ENCODE measurements around the gene TMPRSS3.
"Not testable (repeated sequence)": the region's sequence is repeated elsewhere in the genome, so short reads cannot be mapped to it uniquely, and the experiment has no call there.

Gene TMPRSS3

GRCh38 chr21:42427809-42428419 lies 32.1 kb upstream of the TMPRSS3 start:
- DNase-seq (ENCODE audit: low spot score) = peak; percentile 28

GRCh38 chr21:42426876-42427480 lies 31.1 kb upstream of the TMPRSS3 start:
- no peak for DNase-seq (ENCODE audit: low spot score)

- DNase-seq (ENCODE audit: low spot score) = no peak
Measured at GRCh38 chr21:42426424-42426823, 30.6 kb upstream of the TMPRSS3 start.

GRCh38 chr21:42425591-42425990 lies 29.7 kb upstream of the TMPRSS3 start:
- DNase-seq (ENCODE audit: low spot score) = no peak

GRCh38 chr21:42424914-42425541 lies 29.2 kb upstream of the TMPRSS3 start:
- DNase-seq (ENCODE audit: low spot score) = no peak

GRCh38 chr21:42423685-42424084 lies 27.8 kb upstream of the TMPRSS3 start:
- no peak for DNase-seq (ENCODE audit: low spot score)

- DNase-seq (ENCODE audit: low spot score) = no peak
Measured at GRCh38 chr21:42423197-42423675, 27.4 kb upstream of the TMPRSS3 start.

GRCh38 chr21:42421018-42421793 lies 25.4 kb upstream of the TMPRSS3 start:
- DNase-seq (ENCODE audit: low spot score) = no peak

GRCh38 chr21:42419845-42420244 lies 24.0 kb upstream of the TMPRSS3 start:
- DNase-seq (ENCODE audit: low spot score) = no peak

- DNase-seq (ENCODE audit: low spot score) = no peak
Measured at GRCh38 chr21:42418886-42419285, 23.0 kb upstream of the TMPRSS3 start.

- DNase-seq (ENCODE audit: low spot score) = no peak
Measured at GRCh38 chr21:42417533-42417932, 21.7 kb upstream of the TMPRSS3 start.

- DNase-seq (ENCODE audit: low spot score) = no peak
Measured at GRCh38 chr21:42414928-42415769, 19.3 kb upstream of the TMPRSS3 start.

- no peak for DNase-seq (ENCODE audit: low spot score)
Measured at GRCh38 chr21:42414553-42414927, 18.7 kb upstream of the TMPRSS3 start.

- no peak for DNase-seq (ENCODE audit: low spot score)
Measured at GRCh38 chr21:42414066-42414465, 18.2 kb upstream of the TMPRSS3 start.

- no peak for DNase-seq (ENCODE audit: low spot score)
Measured at GRCh38 chr21:42413500-42413899, 17.6 kb upstream of the TMPRSS3 start.

- DNase-seq (ENCODE audit: low spot score) = no peak
Measured at GRCh38 chr21:42413093-42413492, 17.2 kb upstream of the TMPRSS3 start.

GRCh38 chr21:42412636-42412933 lies 16.7 kb upstream of the TMPRSS3 start:
- no peak for DNase-seq (ENCODE audit: low spot score)

- no peak for DNase-seq (ENCODE audit: low spot score)
Measured at GRCh38 chr21:42411891-42412635, 16.2 kb upstream of the TMPRSS3 start.

- peak; percentile 56 for DNase-seq (ENCODE audit: low spot score)
Measured at GRCh38 chr21:42411197-42411869, 15.5 kb upstream of the TMPRSS3 start.

GRCh38 chr21:42409366-42409765 lies 13.5 kb upstream of the TMPRSS3 start:
- no peak for DNase-seq (ENCODE audit: low spot score)

GRCh38 chr21:42408718-42409117 lies 12.9 kb upstream of the TMPRSS3 start:
- DNase-seq (ENCODE audit: low spot score) = not testable (repeated sequence)
